CD4-positive, alpha-beta memory T cell (primary cell): ENCODE results near the gene POLDIP3. TPM values are rescaled to one million over a fixed set of nuclear protein-coding genes. Genes with fewer than 3 reads are reported as not detected.

Experiments used
- CTCF ChIA-PET: fragments of 350-600 bp; sonication (Branson Sonifier 250); formaldehyde crosslinking; loops from one replicate; lab custom pipeline; 2021; ENCODE audit warnings: inconsistent platforms; ENCODE audit not compliant: partially characterized antibody; lab: Charles Lee
- POLR2A ChIA-PET: fragments of 350-600 bp; sonication (Branson Sonifier 250); formaldehyde crosslinking; loops from one replicate; lab custom pipeline; 2021; ENCODE audit not compliant: partially characterized antibody; lab: Charles Lee
- DNase-seq, 5 donors: peaks; one replicate each; pipeline versions ENCODE4 v3.0.0 to v3.0.0-alpha.2; 2020 to 2022; ENCODE audit warnings: mixed read lengths in 1 of 5
- H3K27ac ChIP-seq: one replicate; pipeline ENCODE4 v1.7.0; 2013; ENCODE audit warnings: low read depth, low read length
- H3K27me3 ChIP-seq: 2 replicates; pipeline ENCODE4 v1.7.0; 2013; ENCODE audit warnings: mild to moderate bottlenecking, low read length, moderate library complexity; ENCODE audit not compliant: insufficient read depth
- H3K36me3 ChIP-seq: 2 replicates; pipeline ENCODE4 v1.7.0; 2013; ENCODE audit warnings: mild to moderate bottlenecking, low read length, moderate library complexity; ENCODE audit not compliant: insufficient read depth
- H3K4me1 ChIP-seq: 2 replicates; pipeline ENCODE4 v1.7.0; 2013; ENCODE audit warnings: mild to moderate bottlenecking, low read length, moderate library complexity; ENCODE audit not compliant: insufficient read depth
- H3K4me3 ChIP-seq, 2 donors: one replicate each; pipeline ENCODE4 v1.7.0; 2013; ENCODE audit warnings: low read length in 2 of 2, mild to moderate bottlenecking in 1 of 2
- H3K9me3 ChIP-seq, 2 donors: one replicate each; pipeline ENCODE4 v1.7.0; 2013; ENCODE audit warnings: low read length in 2 of 2, control low read depth in 1 of 2; ENCODE audit not compliant: control insufficient read depth in 1 of 2
- H3K27ac Mint-ChIP-seq, 7 donors: one replicate each; pipeline ENCODE4 v1.8.0; 2020 to 2021; ENCODE audit warnings: mixed read lengths in 7 of 7, mild to moderate bottlenecking in 6 of 7, inconsistent platforms in 3 of 7, moderate library complexity in 3 of 7
- H3K27me3 Mint-ChIP-seq, 2 donors: one replicate each; pipeline ENCODE4 v1.8.0; 2020 to 2021; ENCODE audit warnings: mixed read lengths in 2 of 2
- H3K36me3 Mint-ChIP-seq, 2 donors: one replicate each; pipeline ENCODE4 v1.8.0; 2020 to 2021; ENCODE audit warnings: mixed read lengths in 2 of 2, inconsistent platforms in 1 of 2, mild to moderate bottlenecking in 1 of 2
- H3K4me1 Mint-ChIP-seq, 4 donors: one replicate each; pipeline ENCODE4 v1.8.0; 2020 to 2021; ENCODE audit warnings: mixed read lengths in 4 of 4, mild to moderate bottlenecking in 1 of 4
- H3K4me3 Mint-ChIP-seq, 8 donors: one replicate each; pipeline ENCODE4 v1.8.0; 2020 to 2021; ENCODE audit warnings: mixed read lengths in 8 of 8, mild to moderate bottlenecking in 7 of 8, moderate library complexity in 6 of 8, inconsistent platforms in 3 of 8
- H3K9me3 Mint-ChIP-seq, 8 donors: one replicate each; pipeline ENCODE4 v1.8.0; 2020 to 2021; ENCODE audit warnings: mixed read lengths in 8 of 8, mild to moderate bottlenecking in 5 of 8, inconsistent platforms in 3 of 8, moderate library complexity in 1 of 8
- intact Hi-C: fragments of 100-400 bp; cut with micrococcal nuclease; formaldehyde crosslinking; loops from one replicate; pipeline ENCODE4 v1.15.1; 2023
- polyA plus RNA-seq, 2 donors: library from polyadenylated mRNA; unstranded; fragments of 300-500 nt; fragmentation: Illumina TruSeq; gene quantifications; one replicate each; pipeline ENCODE4 v1.2.3, GENCODE V29; 2021
- total RNA-seq, 2 experiments: library from RNA; stranded (reverse); gene quantifications; one replicate each; pipeline ENCODE4 v1.2.3, GENCODE V29; 2021

Gene POLDIP3
- total and polyA plus RNA-seq, 4 experiments from 2014 or later: 66.1 to 82.3 (median 77.8) TPM

GRCh38 chr22:42641801-42642413, 27.2 kb upstream of the POLDIP3 start:
- Mint-ChIP-seq H3K4me1 (peaks cover 12 to 26% (median 19%) of the 10 kb centered on the region in 4 donors), H3K9me3 (no peaks in the 10 kb centered on the region), H3K36me3 (peaks cover 0 to under 1% of the 10 kb centered on the region in 2 donors), H3K4me3 (no peak overlapping the region), H3K27ac (peak overlapping the region in 1 of 7 donors; percentile 65), H3K27me3 (no peaks in the 10 kb centered on the region)
- no peak for DNase-seq
- ChIA-PET POLR2A (interaction anchor here (1.4 kb wide), 1 partner anchor 26 kb away, joined by 3 read pairs; no protein-coding TSS in a partner anchor), CTCF (no interaction called here)
- Histone ChIP-seq H3K4me3 (no peak overlapping the region), H3K4me1 (peaks cover 29% of the 10 kb centered on the region), H3K36me3 (no peaks in the 10 kb centered on the region), H3K27me3 (no peaks in the 10 kb centered on the region), H3K27ac (no peak overlapping the region), H3K9me3 (no peaks in the 10 kb centered on the region)
- intact Hi-C loops: no loop called here

DNA sequence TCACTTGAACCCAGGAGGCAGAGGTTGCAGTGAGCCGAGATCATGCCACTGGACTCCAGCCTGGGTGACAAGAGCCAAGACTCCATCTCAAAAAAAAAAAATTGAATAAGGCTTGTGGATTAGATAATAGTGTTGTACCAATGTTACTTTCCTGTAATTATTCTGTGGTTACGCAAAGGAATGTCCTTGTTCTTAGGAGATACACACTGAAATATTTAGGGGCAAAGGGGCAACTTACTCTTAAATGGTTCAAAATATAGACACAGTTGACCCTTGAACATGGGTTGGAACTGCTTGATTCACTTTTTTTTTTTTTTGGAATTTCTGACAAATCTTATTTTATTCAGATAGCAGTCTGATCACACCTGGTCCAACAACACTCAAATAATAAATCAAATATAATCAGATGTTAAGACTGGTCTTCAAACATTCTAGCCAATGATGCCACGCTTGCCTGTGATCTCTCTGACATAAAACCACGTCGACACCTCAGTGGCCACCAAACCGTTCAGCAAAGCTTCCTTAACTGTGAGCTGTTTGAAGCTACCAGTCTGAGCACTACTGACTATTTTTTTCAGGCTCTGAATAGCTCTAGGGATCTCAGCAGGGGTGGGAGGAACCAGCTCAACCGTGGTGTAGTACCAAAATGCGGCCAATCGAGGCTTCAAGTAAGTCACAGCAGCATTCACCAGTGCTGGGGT, 25.0 kb upstream of the POLDIP3 start:
- Histone ChIP-seq H3K9me3 (no peaks in the 10 kb centered on the region), H3K4me3 (no peak overlapping the region), H3K36me3 (no peaks in the 10 kb centered on the region), H3K27me3 (no peaks in the 10 kb centered on the region), H3K27ac (no peak overlapping the region), H3K4me1 (peaks cover 9% of the 10 kb centered on the region)
- Mint-ChIP-seq H3K27me3 (no peaks in the 10 kb centered on the region), H3K9me3 (no peaks in the 10 kb centered on the region), H3K36me3 (peaks cover 2 to 11% of the 10 kb centered on the region in 2 donors), H3K27ac (peak overlapping the region in 1 of 7 donors; percentile 36), H3K4me1 (peaks cover 7 to 9% (median 8%) of the 10 kb centered on the region in 4 donors), H3K4me3 (no peak overlapping the region)
- intact Hi-C loops: no loop called here
- CTCF ChIA-PET: interaction anchor here (4.4 kb wide), 1 partner anchor 18 kb away, joined by 19 read pairs; no protein-coding TSS in a partner anchor
- POLR2A ChIA-PET: no interaction called here
- no peak for DNase-seq

DNA sequence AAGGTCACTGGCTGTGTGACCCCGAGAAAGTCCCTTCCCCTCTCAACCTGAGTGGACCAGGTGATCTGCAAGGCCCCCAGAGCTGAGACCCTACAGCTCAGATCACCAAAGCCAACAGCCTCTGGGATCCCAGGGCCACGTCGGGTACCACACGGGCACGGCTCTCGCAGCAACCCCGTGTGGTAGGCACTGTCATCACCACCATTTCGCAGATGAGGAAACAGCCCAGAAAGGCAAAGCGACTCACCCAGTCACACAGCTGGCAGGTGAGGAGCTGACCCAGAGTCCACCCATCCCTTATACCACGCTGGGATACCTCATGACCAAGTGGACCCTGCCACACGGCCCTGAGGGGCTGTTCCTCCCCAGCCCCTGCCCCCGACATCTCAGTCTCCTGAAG, 22.9 kb upstream of the POLDIP3 start:
- POLR2A ChIA-PET: interaction anchor here (1.5 kb wide), 1 partner anchor 22 kb away, joined by 5 read pairs; no protein-coding TSS in a partner anchor

DNA sequence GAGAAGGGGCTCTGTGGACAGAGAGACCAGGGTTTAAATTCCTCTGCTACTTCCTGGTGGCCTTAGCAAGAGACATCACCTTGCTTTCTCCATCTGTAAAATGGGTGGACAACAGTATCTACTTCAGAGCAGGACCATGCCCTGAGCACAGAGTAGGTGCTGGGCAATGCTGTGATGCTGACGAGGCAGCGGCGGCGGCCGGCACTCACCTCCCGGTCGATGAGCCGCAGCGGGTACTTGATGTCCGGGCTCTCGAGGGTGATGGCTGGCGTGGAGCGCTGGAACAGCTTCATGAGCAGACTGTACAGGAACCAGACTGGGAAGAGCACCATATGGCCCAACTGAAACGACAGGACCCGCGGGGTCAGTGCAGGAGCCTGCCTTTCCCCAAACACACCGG, 21.8 kb upstream of the POLDIP3 start:
- H3K27ac Mint-ChIP-seq: no peak overlapping the region
- POLR2A ChIA-PET: interaction anchor here (1.5 kb wide), 1 partner anchor 21 kb away, joined by 5 read pairs; no protein-coding TSS in a partner anchor
- H3K9me3 Mint-ChIP-seq: no peaks in the 10 kb centered on the region
- Histone ChIP-seq H3K4me3 (no peak overlapping the region), H3K27me3 (no peaks in the 10 kb centered on the region), H3K27ac (no peak overlapping the region), H3K36me3 (peaks cover 10% of the 10 kb centered on the region), H3K4me1 (no peaks in the 10 kb centered on the region), H3K9me3 (no peaks in the 10 kb centered on the region)
- intact Hi-C loops: no loop called here
- H3K4me3 Mint-ChIP-seq: no peak overlapping the region
- no peak for DNase-seq
- CTCF ChIA-PET: interaction anchor here (4.4 kb wide), 1 partner anchor 15 kb away, joined by 19 read pairs; no protein-coding TSS in a partner anchor
- H3K27me3 Mint-ChIP-seq: no peaks in the 10 kb centered on the region
- peaks cover 3 to 30% of the 10 kb centered on the region in 2 donors for H3K36me3 Mint-ChIP-seq
- H3K4me1 Mint-ChIP-seq: peaks cover 0 to 4% (median 2%) of the 10 kb centered on the region in 4 donors

More for the DNA sequence above, 22.9 kb upstream of the POLDIP3 start:
- Mint-ChIP-seq H3K9me3 (no peaks in the 10 kb centered on the region), H3K27me3 (no peaks in the 10 kb centered on the region), H3K4me3 (no peak overlapping the region), H3K36me3 (peaks cover 2 to 24% of the 10 kb centered on the region in 2 donors), H3K27ac (peak overlapping the region in 3 of 7 donors; percentile 3 to 41 (median 34)), H3K4me1 (peaks cover 0 to 4% (median 2%) of the 10 kb centered on the region in 4 donors)
- intact Hi-C loops: no loop called here
- DNase-seq: no peak
- CTCF ChIA-PET: interaction anchor here (4.4 kb wide), 1 partner anchor 16 kb away, joined by 19 read pairs; no protein-coding TSS in a partner anchor
- Histone ChIP-seq H3K9me3 (no peaks in the 10 kb centered on the region), H3K27ac (no peak overlapping the region), H3K36me3 (peaks cover 2% of the 10 kb centered on the region), H3K27me3 (no peaks in the 10 kb centered on the region), H3K4me1 (no peaks in the 10 kb centered on the region), H3K4me3 (no peak overlapping the region)

- Mint-ChIP-seq H3K9me3 (no peaks in the 10 kb centered on the region), H3K27me3 (no peaks in the 10 kb centered on the region), H3K4me3 (no peak overlapping the region), H3K27ac (no peak overlapping the region), H3K36me3 (peaks cover 5 to 32% of the 10 kb centered on the region in 2 donors), H3K4me1 (peaks cover 0 to 3% (median 2%) of the 10 kb centered on the region in 4 donors)
- no peaks in the 10 kb centered on the region for H3K9me3 ChIP-seq
- H3K27ac ChIP-seq: no peak overlapping the region
- H3K4me1 ChIP-seq: no peaks in the 10 kb centered on the region
- no peaks in the 10 kb centered on the region for H3K27me3 ChIP-seq
- peaks cover 15% of the 10 kb centered on the region for H3K36me3 ChIP-seq
- no peak for DNase-seq
- CTCF ChIA-PET: interaction anchor here (0.6 to 4.4 kb wide), 2 partner anchors 14 to 96 kb away, joined by 3 to 19 read pairs; no protein-coding TSS in a partner anchor
- no peak overlapping the region for H3K4me3 ChIP-seq
- intact Hi-C loops: no loop called here
- POLR2A ChIA-PET: no interaction called here
Measured at GRCh38 chr22:42635531-42635930, 20.8 kb upstream of the POLDIP3 start.

- DNase-seq: no peak
- Histone ChIP-seq H3K27ac (no peak overlapping the region), H3K36me3 (peaks cover 35% of the 10 kb centered on the region), H3K27me3 (no peaks in the 10 kb centered on the region), H3K4me3 (no peak overlapping the region), H3K9me3 (no peaks in the 10 kb centered on the region), H3K4me1 (no peaks in the 10 kb centered on the region)
- Mint-ChIP-seq H3K4me3 (no peak overlapping the region), H3K36me3 (peaks cover 11 to 45% of the 10 kb centered on the region in 2 donors), H3K27me3 (no peaks in the 10 kb centered on the region), H3K4me1 (no peaks in the 10 kb centered on the region), H3K9me3 (no peaks in the 10 kb centered on the region), H3K27ac (peak overlapping the region in 1 of 7 donors; percentile 47)
- CTCF ChIA-PET: interaction anchor here (1.7 kb wide), 1 partner anchor 12 kb away, joined by 4 read pairs; no protein-coding TSS in a partner anchor
- intact Hi-C loops: no loop called here
- POLR2A ChIA-PET: no interaction called here
Measured at GRCh38 chr22:42633013-42633412, 18.3 kb upstream of the POLDIP3 start.

DNA sequence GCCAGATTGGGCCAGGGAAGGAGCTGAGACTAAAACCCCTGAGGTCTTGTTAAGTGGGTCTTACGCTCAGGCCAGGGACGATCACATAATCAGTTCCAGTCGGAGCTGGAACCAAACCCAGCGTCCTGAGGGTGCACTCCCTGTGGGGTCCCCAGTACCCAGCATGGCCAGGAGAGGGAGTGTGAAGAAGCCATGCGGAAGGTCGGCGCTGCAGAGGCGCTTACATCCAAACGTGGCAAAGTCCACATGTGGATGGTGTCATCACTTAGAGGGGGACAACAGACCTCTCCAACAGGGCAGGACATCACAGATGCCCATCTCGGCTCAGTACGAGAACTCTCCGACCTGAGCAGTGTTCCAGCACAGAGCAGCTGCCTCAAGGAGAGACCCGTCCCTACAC, 17.4 kb upstream of the POLDIP3 start:
- no peaks in the 10 kb centered on the region for H3K4me1 ChIP-seq
- H3K4me3 Mint-ChIP-seq: no peak overlapping the region
- H3K4me3 ChIP-seq: no peak overlapping the region
- H3K27me3 Mint-ChIP-seq: no peaks in the 10 kb centered on the region
- peaks cover 44% of the 10 kb centered on the region for H3K36me3 ChIP-seq
- no peaks in the 10 kb centered on the region for H3K9me3 ChIP-seq
- peaks cover 11 to 45% of the 10 kb centered on the region in 2 donors for H3K36me3 Mint-ChIP-seq
- no peak for DNase-seq
- H3K9me3 Mint-ChIP-seq: no peaks in the 10 kb centered on the region
- POLR2A ChIA-PET: no interaction called here
- H3K4me1 Mint-ChIP-seq: no peaks in the 10 kb centered on the region
- H3K27ac ChIP-seq: no peak overlapping the region
- no peak overlapping the region for H3K27ac Mint-ChIP-seq
- CTCF ChIA-PET: interaction anchor here (1.7 kb wide), 1 partner anchor 11 kb away, joined by 4 read pairs; no protein-coding TSS in a partner anchor
- no peaks in the 10 kb centered on the region for H3K27me3 ChIP-seq
- intact Hi-C loops: no loop called here
